ENCODE results near the gene CMSS1.

The CMSS1 gene

GRCh38 chr3:100063929-100064461, 246.3 kb downstream of the CMSS1 start (continued):
- TF ChIP-seq MEIS1 (CRISPR knock-in tag; IDR thresholded peaks at IDR 0.05; ENCODE audit: borderline replicate concordance) (no peak), HOXA7 (CRISPR knock-in tag; IDR thresholded peaks at IDR 0.05; ENCODE audit: borderline replicate concordance) (no peak), AEBP2 (tag by site-specific recombination; IDR thresholded peaks at IDR 0.05; ENCODE audit: borderline replicate concordance) (no peak), ZNF561 (tag by site-specific recombination; IDR thresholded peaks at IDR 0.05; ENCODE audit: borderline replicate concordance) (no peak), ZFP37 (tag by site-specific recombination; IDR thresholded peaks at IDR 0.05) (no peak), PRDM1 (tag by site-specific recombination; IDR thresholded peaks at IDR 0.05) (no peak), ZNF175 (tag by site-specific recombination; IDR thresholded peaks at IDR 0.05) (no peak), ZNF302 (tag by site-specific recombination; IDR thresholded peaks at IDR 0.05; ENCODE audit: low read depth) (no peak), ZNF791 (tag by site-specific recombination; IDR thresholded peaks at IDR 0.05) (no peak), ZNF629 (tag by site-specific recombination; IDR thresholded peaks at IDR 0.05) (no peak), ZNF24 (tag by site-specific recombination; IDR thresholded peaks at IDR 0.05) (no peak)

GRCh38 chr3:100067589-100067988, 249.9 kb downstream of the CMSS1 start:
- no peaks in the 10 kb centered on the region for H3K9me3 ChIP-seq (ENCODE audit: control insufficient read depth, insufficient read depth, low read depth, low read length)
- ChIA-PET CTCF (interaction anchor here (0.5 to 2.5 kb wide), 4 partner anchors 11 to 258 kb away, joined by 3 to 8 read pairs (median 3); no protein-coding TSS in a partner anchor), POLR2A (no interaction called here)
- no peak for TF ChIP-seq OVOL3 (tag by site-specific recombination; IDR thresholded peaks at IDR 0.05)
- TF ChIP-seq ZNF138 (tag by site-specific recombination; IDR thresholded peaks at IDR 0.05; ENCODE audit: borderline replicate concordance) = no peak
- H3K4me1 ChIP-seq (ENCODE audit: control insufficient read depth, insufficient read depth, low read length) = no peaks in the 10 kb centered on the region
- H3K4me3 ChIP-seq (ENCODE audit: low read depth, low read length) = no peak overlapping the region
- no peak overlapping the region for H3K27ac ChIP-seq (ENCODE audit: extremely low read depth, low read depth, low read length)
- no peaks in the 10 kb centered on the region for H3K36me3 ChIP-seq (ENCODE audit: control insufficient read depth in 2 of 2, insufficient read depth in 1 of 2, low read length in 2 of 2)

- Histone ChIP-seq H3K36me3 (ENCODE audit: control insufficient read depth in 2 of 2, insufficient read depth in 1 of 2, low read length in 2 of 2) (no peaks in the 10 kb centered on the region), H3K9me3 (ENCODE audit: control insufficient read depth, insufficient read depth, low read depth, low read length) (no peaks in the 10 kb centered on the region), H3K4me1 (ENCODE audit: control insufficient read depth, insufficient read depth, low read length) (no peaks in the 10 kb centered on the region), H3K27ac (ENCODE audit: extremely low read depth, low read depth, low read length) (no peak overlapping the region), H3K4me3 (ENCODE audit: low read depth, low read length) (no peak overlapping the region)
- POLR2A ChIA-PET = interaction anchor here (1.5 kb wide), 1 partner anchor 192 kb away, joined by 5 read pairs; the partner anchor contains the start of gene TBC1D23
- CTCF ChIA-PET = interaction anchor here (0.5 to 2.5 kb wide), 22 partner anchors 8 to 295 kb away, joined by 3 to 17 read pairs (median 4); partner anchors contain the start of gene TBC1D23
- TF ChIP-seq ZNF280C (tag by site-specific recombination; IDR thresholded peaks at IDR 0.05) = no peak
- TF ChIP-seq ZNF654 (tag by site-specific recombination; IDR thresholded peaks at IDR 0.05; ENCODE audit: low read depth) = peak; percentile 78
- TF ChIP-seq ZNF776 (tag by site-specific recombination; IDR thresholded peaks at IDR 0.05; ENCODE audit: borderline replicate concordance) = no peak
- TF ChIP-seq ZSCAN18 (tag by site-specific recombination; IDR thresholded peaks at IDR 0.05) = no peak
- peak; percentile 26; the same call in 1 of the 2 replicates for TF ChIP-seq CTCF (tag by site-specific recombination; IDR thresholded peaks at IDR 0.05)
- TF ChIP-seq ZNF202 (tag by site-specific recombination; IDR thresholded peaks at IDR 0.05; ENCODE audit: borderline replicate concordance) = no peak
- TF ChIP-seq ATF2 (tag by site-specific recombination; IDR thresholded peaks at IDR 0.05; ENCODE audit: low read depth) = no peak
- peak; percentile 30; the same call in 1 of the 2 replicates for TF ChIP-seq ZBTB17 (tag by site-specific recombination; IDR thresholded peaks at IDR 0.05)
- TF ChIP-seq ZNF530 (tag by site-specific recombination; IDR thresholded peaks at IDR 0.05; ENCODE audit: low read depth) = no peak
Measured at GRCh38 chr3:100068826-100069225, 251.2 kb downstream of the CMSS1 start.
